GM10266 (cell line): ENCODE measurements around the gene LTK.

Source experiments
- DNase-seq: peaks from one replicate; pipeline ENCODE4 v3.0.0; 2012; ENCODE audit errors: extremely low spot score
- TF ChIP-seq, protein P1 (sequence below): IDR thresholded peaks from 2 replicates; pipeline ENCODE4 v1.5.1; 2012; ENCODE audit warnings: mild to moderate bottlenecking, low read depth; ENCODE audit not compliant: control insufficient read depth, insufficient read depth; ENCODE audit errors: missing control alignments

Gene LTK

GRCh38 chr15:41550066-41550775 is 36.6 kb upstream of the LTK start:
- TF ChIP-seq, protein P1, sequence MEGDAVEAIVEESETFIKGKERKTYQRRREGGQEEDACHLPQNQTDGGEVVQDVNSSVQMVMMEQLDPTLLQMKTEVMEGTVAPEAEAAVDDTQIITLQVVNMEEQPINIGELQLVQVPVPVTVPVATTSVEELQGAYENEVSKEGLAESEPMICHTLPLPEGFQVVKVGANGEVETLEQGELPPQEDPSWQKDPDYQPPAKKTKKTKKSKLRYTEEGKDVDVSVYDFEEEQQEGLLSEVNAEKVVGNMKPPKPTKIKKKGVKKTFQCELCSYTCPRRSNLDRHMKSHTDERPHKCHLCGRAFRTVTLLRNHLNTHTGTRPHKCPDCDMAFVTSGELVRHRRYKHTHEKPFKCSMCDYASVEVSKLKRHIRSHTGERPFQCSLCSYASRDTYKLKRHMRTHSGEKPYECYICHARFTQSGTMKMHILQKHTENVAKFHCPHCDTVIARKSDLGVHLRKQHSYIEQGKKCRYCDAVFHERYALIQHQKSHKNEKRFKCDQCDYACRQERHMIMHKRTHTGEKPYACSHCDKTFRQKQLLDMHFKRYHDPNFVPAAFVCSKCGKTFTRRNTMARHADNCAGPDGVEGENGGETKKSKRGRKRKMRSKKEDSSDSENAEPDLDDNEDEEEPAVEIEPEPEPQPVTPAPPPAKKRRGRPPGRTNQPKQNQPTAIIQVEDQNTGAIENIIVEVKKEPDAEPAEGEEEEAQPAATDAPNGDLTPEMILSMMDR, result no peak
- DNase-seq, result no peak

DNA sequence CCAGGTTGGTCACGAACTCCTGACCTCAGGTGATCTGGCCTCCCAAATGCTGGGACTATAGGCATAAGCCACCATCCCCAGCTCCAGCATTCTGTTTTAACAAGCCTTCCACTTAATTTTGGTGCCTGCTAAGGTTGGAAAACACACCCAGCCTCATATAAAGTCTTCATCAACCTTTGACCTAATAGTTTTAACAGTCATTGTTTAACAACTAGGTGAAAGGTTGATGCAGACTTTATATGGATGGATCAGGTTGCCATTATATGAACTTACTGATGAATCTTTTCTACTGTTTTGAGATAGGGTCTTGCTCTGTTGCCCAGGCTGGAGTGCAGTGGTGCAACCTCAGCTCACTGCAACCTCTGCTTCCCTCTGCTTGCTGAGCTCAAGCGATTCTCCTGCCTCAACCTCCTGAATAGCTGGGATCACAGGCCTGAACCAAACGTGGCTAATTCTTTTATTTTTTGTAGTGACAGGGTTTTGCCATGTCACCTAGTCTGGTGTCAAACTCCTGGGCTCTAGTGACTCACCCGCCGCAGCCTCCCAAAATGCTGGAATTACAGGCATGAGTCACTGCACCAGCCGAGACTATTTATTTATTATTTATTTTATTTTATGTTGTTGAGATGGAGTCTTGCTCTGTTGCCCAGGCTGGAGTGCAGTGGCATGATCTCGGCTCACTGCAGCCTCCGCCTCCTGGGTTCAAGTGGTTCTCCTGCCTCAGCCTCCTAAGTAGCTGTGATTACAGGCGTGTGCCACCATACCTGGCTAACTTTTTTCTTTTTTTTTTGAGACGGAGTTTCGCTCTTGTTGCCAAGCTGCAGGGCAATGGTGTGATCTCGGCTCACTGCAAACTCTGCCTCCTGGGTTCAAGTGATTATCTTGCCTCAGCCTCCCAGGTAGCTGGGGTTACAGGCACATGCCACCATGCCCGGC is 33.5 kb upstream of the LTK start:
- DNase-seq, result no peak
- TF ChIP-seq, protein P1, result no peak

GRCh38 chr15:41545218-41545617 is 31.6 kb upstream of the LTK start:
- TF ChIP-seq, protein P1, result no peak
- DNase-seq, result no peak

DNA sequence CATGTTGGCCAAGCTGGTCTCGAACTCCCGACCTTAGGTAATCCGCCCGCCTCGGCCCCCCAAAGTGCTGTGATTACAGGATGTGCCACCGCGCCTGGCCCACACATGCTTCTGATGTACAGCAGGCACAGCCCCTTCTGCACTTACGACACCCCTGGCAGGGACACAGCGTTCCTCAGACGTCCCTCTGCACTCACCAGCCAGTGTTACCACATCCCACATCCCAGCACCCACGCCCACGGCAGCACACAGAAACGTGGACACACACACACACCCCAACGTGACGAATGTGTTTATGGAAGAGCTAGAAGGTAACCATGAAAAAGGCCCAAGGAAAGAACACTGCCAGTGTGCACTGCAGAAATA is 31.0 kb upstream of the LTK start:
- no peak for DNase-seq
- TF ChIP-seq, protein P1, result no peak

DNA sequence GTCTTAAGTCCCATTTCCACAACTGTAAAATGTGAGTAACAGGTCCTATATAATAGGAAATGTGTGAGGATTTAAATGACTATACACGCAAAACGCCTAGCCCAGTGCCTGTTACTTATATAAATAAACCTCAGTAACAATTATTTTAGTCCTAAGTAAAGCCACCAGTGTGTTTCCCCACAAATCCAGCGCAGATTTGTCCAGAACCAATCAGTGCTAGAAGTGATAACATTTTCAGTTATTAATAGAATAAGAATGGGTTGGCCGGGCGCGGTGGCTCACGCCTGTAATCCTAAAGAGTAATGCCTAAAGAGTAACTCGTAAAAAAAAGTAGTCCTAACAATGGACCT is 29.9 kb upstream of the LTK start:
- DNase-seq, result no peak
- TF ChIP-seq, protein P1, result no peak

- TF ChIP-seq, protein P1, result no peak
These were observed 23.2 kb upstream of the LTK start for GRCh38 chr15:41536866-41537265.

GRCh38 chr15:41535544-41535943 is 21.9 kb upstream of the LTK start:
- DNase-seq, result no peak
- TF ChIP-seq, protein P1, result no peak

More at GRCh38 chr15:41536866-41537265, 23.2 kb upstream of the LTK start:
- no peak for DNase-seq
